NCI-H2227 (cell line): ENCODE results near the gene CNTN3.

Source experiments
- DNase-seq: peaks from one replicate; lab custom pipeline; 2025; ENCODE audit not compliant: unreplicated experiment; lab: John Stamatoyannopoulos, UW

CNTN3 gene

DNA sequence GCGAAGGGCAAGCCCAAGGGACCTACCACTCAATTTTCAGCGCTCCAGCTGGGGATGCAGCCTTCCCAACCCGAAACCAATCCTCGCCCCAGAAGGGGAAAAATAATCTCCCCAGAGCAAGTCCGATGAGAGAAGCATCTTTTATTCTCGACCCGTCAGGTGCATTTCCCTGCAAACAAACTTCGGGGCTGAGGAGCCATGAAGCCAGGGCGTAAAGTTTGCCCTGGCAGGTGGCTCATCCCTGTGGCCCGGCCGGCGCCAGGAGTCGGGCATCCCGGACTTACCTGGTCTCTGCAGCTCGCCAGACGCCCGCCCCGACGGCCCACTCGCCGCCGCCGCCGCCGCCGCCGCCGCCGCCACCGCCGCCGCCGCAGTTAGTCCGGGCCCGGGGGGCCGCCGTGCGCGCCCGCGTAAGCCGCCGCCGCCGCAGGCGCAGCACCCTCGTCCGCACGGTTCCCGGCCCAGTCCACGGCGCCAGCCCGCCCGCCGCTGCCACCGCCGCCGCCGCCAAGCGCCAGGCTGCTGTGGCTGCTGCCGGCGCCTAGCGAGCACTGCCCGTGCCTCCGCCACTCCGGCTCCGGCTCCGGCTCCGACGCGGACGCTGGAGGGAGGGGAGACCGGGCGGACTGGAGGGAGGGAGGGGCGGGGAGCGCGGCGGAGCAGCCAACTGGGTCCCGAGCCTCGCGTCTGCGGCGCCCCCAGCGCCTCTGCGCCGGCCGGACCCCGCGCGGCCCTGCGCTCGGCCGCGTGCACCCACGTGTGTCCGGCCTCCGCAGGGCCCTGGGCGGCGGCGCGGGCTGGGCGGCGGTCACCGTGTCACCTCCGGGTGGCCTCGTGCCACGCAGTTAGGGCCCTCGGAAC is at the start of gene CNTN3:
Gene CNTN3 (minus strand): TSS at position 553 of the 861 bp plus-strand sequence. CDS start 93,547 bp downstream, outside the sequence.
- DNase-seq: peak; percentile 72

- DNase-seq: no peak
Observed at GRCh38 chr3:74663178-74663577, 48.7 kb upstream of the CNTN3 start.

- no peak for DNase-seq
Observed at GRCh38 chr3:74661672-74662071, 47.2 kb upstream of the CNTN3 start.

DNA sequence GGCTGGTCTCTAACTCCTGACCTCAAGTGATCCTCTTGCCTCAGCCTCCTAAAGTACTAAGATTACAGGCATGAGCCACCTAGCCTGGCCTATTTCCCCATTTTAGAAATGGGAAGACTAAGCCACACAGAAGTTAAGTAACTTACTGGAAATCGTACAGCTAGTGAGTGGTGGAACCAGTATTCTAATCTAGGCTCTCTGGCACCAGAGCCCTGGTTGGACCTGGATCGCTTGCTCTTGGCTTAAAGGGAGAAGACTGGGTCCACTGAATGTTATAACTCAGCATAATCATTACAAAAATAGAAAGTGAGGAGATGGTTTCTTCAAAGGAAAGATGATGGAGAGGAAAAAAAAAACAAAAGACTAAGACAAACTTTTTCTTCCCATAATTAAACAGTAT is 37.4 kb upstream of the CNTN3 start:
- DNase-seq: no peak

DNA sequence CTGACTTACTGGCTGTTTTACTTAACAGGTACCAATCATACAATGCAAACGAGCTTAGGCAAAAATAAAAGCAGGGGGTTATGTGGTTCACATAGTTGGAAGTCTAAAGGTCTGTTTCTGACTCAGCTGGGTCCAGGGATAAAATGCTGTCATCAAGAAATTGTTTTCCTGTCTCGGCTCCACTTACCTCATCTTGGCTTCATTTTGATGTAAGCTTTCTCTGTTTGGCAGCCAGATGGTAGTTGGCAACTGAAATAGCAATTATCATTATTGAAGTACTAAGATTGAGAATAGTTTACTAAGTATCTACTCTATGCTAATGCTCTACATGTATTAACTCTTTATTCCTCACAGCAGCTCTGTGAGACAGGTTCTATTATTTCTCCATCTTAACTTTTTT is 36.8 kb upstream of the CNTN3 start:
- DNase-seq: no peak

GRCh38 chr3:74648107-74648506 is 33.6 kb upstream of the CNTN3 start:
- no peak for DNase-seq

DNA sequence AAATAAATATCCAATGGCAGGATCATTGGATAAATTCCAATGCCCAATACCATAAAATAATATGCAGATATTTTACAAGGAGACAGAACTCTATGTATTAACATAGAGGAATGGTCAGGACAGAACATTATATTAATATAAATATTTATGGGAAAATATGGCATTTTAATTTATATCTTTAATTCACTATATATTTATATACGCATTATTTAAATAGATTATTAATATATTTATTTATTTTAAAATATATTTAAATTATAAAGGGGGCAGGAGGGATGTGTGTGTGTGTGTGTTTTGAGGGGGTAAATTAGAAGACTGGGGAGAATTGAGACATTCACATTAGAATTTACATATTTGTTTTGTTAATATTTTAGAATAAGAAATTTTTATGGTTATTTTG is 31.6 kb upstream of the CNTN3 start:
- no peak for DNase-seq

DNA sequence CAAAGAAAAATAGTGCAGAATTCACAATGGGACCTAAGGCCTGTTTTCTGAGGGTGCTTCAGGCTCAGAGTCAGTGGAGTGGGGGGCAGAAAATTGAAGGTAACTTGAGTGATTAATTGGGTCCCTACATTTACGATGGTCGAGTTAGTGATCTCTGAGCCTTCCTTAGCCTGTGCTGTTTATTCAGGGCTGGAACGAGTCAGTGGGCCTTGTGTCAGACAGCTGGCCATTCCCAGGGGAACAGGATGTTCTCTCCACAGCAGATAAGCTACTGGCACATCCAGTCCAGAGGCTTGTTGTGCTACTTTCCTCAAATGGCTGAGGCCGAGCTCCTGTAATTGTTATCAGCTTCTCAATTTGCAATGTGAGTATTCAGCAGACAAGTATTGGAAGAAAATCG is 29.2 kb upstream of the CNTN3 start:
- no peak for DNase-seq

DNA sequence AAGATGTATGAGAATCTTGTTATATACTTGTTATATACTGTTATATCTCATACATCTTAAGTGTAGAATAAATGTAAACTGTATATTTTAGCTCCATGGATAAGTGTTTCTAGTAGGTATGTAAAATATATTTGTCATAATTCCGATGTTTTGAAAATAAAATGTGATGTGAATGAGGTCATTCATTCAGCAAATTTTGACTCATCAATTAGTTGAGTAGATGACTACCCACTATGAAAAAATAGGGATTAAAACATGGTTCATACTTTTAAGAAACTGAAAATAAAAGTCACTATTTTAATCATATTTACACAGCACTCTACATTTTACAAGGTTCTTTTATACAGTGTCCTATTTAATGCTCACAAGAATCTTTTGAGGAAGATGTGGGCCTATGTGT is 28.4 kb upstream of the CNTN3 start:
- no peak for DNase-seq

GRCh38 chr3:74640211-74640610 is 25.8 kb upstream of the CNTN3 start:
- no peak for DNase-seq

GRCh38 chr3:74639681-74640080 is 25.2 kb upstream of the CNTN3 start:
- no peak for DNase-seq

DNA sequence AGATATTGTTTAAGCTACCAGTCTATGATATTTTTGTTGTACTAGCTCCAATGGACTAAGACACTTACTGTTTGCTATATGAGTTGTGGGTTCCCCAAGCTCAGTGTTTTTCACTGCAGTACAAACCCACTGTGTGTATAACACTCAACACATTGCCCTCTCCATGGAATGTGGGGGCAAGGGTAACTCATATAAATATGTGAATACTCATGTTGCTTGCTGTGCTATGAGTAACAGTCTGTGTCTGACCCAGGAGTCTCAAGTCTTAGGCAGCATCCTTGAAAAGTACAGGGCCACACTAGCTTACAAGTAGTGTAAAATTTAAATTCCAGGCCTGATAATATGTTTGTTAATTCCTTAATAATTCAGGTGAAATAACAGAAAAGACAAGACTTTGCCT is 22.5 kb upstream of the CNTN3 start:
- no peak for DNase-seq

GRCh38 chr3:74633021-74633420 is 18.6 kb upstream of the CNTN3 start:
- no peak for DNase-seq

GRCh38 chr3:74631351-74632140 is 17.1 kb upstream of the CNTN3 start:
- no peak for DNase-seq

- DNase-seq: peak; percentile 2
Observed at GRCh38 chr3:74630602-74631001, 16.1 kb upstream of the CNTN3 start.

- no peak for DNase-seq
Observed at GRCh38 chr3:74626011-74626410, 11.6 kb upstream of the CNTN3 start.

GRCh38 chr3:74624301-74624700 is 9.8 kb upstream of the CNTN3 start:
- DNase-seq: no peak

DNA sequence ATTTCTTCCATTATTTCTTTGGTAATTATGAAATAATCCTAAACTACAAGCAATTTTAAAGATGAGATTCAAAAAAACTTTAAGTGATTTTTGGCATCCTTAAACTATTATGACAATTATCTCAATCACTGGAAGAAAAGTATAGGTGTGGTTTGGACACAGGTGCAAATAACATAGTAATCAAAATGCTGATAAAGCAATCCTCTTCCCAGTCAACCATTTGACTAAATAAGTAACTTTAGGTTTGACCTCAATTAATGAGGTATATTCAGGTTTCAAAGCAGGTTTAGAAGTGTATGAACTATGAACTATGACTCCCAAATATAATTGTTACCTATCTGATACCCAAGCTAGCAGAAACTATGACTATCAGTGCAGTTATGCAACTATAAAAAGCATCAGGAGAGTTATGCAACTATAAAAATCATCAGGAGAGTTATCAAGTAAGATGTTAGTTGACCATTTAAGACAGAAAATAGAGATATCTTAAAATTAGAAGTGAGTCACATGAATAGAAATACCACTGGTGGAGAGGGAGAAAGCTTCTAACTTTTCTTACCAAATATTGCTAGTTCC is 8.9 kb upstream of the CNTN3 start:
- DNase-seq: no peak

GRCh38 chr3:74621581-74621980 is 7.1 kb upstream of the CNTN3 start:
- DNase-seq: no peak

DNA sequence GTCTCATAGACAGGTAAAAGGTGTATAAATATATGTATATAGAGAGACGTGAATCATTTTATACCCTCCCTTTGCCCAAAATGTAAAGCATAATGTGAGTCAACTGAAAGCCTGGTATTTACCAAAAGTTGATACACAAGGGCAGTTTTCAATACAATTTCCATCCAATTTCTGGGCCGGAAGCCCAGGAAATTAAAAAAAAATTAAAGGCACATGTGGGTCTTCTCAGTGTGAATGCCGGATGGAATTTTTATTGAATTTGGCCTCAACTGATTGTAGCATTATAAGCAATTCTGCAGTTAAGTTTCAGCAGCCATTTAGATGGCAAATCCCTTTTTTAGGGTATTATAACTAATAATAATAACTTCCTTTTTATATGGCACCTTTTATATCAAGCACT is 3.3 kb upstream of the CNTN3 start:
- DNase-seq: no peak

GRCh38 chr3:74613521-74614106 is 845 bp downstream of the CNTN3 start:
- peak; percentile 11 for DNase-seq

DNA sequence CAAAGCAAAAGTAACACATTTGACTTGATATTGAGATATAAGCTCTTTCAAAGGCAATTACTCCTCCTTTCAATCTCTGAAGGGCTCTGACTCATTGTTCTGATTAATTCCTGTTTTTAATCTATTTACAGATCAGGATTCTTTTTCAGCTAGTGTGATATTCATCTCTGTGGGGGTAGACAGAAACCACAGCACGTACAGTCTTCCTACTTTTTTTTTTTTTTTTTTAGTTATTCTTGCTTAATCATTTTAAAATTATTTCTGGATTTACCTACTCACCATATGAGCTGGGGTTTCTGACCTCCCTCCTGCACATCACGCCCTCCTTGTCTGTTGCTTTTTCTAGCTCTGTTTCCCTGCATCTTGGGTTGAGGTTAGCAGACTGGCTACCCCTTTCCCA is 1.4 kb downstream of the CNTN3 start:
- DNase-seq: no peak
